ENCODE data around the gene ZNF776. TPM values are rescaled to one million over a fixed set of nuclear protein-coding genes. Genes with fewer than 3 reads are reported as not detected.
"Not testable (repeated sequence)": the region's sequence is repeated elsewhere in the genome, so short reads cannot be mapped to it uniquely, and the experiment has no call there.

ZNF776 gene
- total RNA-seq, 1 donor from 2014 or later, result 18.5 TPM

- no peak for DNase-seq (ENCODE audit: low read depth)
Observed at GRCh38 chr19:57778336-57778735, 31.7 kb downstream of the ZNF776 start.

DNA sequence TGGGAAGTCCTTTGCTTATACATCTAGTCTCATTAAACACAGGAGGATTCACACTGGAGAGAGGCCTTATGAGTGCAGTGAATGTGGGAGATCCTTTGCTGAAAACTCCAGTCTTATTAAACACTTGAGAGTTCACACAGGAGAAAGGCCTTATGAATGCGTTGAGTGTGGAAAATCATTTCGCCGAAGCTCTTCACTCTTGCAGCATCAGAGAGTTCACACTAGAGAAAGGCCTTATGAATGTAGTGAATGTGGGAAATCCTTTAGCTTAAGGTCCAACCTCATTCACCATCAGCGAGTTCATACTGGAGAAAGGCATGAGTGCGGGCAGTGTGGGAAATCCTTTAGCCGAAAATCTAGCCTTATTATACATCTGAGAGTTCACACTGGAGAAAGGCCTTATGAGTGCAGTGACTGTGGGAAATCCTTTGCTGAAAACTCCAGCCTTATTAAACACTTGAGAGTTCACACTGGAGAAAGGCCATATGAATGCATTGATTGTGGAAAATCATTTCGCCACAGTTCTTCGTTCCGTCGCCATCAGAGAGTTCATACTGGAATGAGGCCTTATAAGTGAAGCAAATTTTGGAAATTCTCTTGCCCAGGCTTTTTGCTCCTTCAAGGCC lies 32.7 kb downstream of the ZNF776 start:
- no peak for DNase-seq (ENCODE audit: low read depth)

DNA sequence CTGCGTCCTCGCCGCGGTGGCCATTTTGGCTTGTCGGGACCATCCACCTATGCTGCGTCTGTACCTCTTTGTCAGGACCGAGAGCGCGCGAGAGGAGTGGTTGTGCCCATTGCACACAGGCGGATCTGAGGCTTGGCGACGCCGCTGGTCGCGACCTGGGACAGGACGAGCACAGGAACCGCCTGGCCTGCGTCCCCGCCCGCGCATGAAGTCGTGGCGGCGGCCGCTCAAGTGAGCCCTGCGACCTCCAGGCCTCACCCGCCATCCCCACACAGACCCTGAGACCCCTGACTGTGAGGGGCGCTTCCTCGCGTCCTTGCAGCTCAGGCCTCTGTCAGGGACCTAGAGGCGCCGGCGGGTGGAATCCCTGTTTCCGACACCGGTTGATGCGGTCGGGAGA lies 39.7 kb downstream of the ZNF776 start:
- DNase-seq (ENCODE audit: low read depth), result no peak

DNA sequence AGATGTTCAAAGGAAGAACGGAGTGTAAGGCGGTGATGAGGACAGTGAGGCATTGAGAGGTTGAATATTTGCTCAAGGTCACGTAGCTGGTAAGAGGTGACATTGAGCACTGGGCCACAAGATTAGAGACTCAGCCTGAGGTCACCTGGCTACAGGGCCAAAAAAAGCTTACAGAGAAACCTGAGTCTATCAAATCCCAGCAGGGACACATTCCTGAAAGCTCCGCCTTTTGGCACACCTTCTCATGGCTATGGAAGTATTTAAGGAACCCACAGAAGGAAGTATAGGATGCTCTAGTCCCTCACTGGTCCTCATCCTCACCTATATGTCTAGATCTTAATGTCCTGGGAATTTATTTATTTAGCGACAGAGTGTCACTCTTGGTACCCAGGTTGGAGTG lies 40.3 kb downstream of the ZNF776 start:
- DNase-seq (ENCODE audit: low read depth), result no peak

GRCh38 chr19:57788114-57788692 lies 41.6 kb downstream of the ZNF776 start:
- DNase-seq (ENCODE audit: low read depth), result no peak

- DNase-seq (ENCODE audit: low read depth), result no peak
Observed at GRCh38 chr19:57789288-57789687, 42.7 kb downstream of the ZNF776 start.

- DNase-seq (ENCODE audit: low read depth), result not testable (repeated sequence)
Observed at GRCh38 chr19:57796580-57796979, 50.0 kb downstream of the ZNF776 start.

DNA sequence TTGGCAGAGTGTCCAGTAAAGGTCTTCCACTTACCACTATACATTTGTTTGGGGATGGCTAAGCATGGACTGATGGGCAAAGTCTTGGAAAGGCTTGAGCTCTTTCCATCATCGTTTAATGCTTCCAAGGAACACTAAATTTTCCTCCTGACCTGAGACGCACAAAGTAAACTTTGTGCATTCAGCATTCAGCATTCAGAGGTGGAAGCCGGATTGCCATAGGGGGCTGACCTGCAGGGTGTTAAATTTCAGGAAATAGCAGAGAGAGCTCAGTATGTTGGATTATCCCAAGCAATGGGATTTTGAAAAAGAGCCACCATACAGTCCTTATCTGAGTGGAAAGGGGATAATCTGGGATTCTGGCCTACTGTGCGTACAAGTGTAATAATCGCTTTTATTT lies 54.1 kb downstream of the ZNF776 start:
- DNase-seq (ENCODE audit: low read depth), result no peak

- no peak for DNase-seq (ENCODE audit: low read depth)
Observed at GRCh38 chr19:57802269-57802668, 55.7 kb downstream of the ZNF776 start.

DNA sequence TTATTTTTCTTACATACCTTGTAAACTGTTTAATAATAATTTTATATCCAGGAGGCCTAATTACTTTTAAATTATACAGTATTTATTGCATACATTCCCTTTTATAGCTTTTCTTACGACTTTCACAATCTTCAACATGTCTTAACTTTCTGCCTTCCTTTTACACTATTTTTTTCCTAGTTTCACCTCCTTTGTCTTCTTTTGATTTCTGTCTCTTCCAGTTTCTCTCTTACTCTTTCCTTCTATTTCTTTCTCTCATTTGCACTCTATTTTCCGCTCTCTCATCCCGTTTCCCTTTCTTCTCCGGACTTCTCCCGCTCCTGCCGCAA lies 56.6 kb downstream of the ZNF776 start:
- no peak for DNase-seq (ENCODE audit: low read depth)

GRCh38 chr19:57803594-57804325 lies 57.1 kb downstream of the ZNF776 start:
- DNase-seq (ENCODE audit: low read depth), result peak; percentile 87

GRCh38 chr19:57807541-57807940 lies 60.9 kb downstream of the ZNF776 start:
- no peak for DNase-seq (ENCODE audit: low read depth)

Other genes starting within 250 kb of the ZNF776 start
- 18.9 and 22.1 TPM in 2 replicates for gene ZNF773, start 246.9 kb upstream of the ZNF776 start, total RNA-seq
- 7.5 and 9.2 TPM in 2 replicates for gene ZNF549, start 219.5 kb upstream of the ZNF776 start, total RNA-seq
- gene ZNF550, start 187.0 kb upstream of the ZNF776 start, total RNA-seq, result 5.2 and 8.4 TPM in 2 replicates
- gene ZNF416, start 167.9 kb upstream of the ZNF776 start, total RNA-seq, result 4.3 and 6.4 TPM in 2 replicates
- 5.0 and 8.3 TPM in 2 replicates for gene ZIK1, start 162.7 kb upstream of the ZNF776 start, total RNA-seq
- gene ZNF530, start 146.9 kb upstream of the ZNF776 start, total RNA-seq, result 3.8 and 11.8 TPM in 2 replicates
- 15.6 and 23.8 TPM in 2 replicates for gene ZNF134, start 132.6 kb upstream of the ZNF776 start, total RNA-seq
- gene ZNF211, start 113.6 kb upstream of the ZNF776 start, total RNA-seq, result 7.8 and 17.2 TPM in 2 replicates
- gene ZSCAN4, start 77.9 kb upstream of the ZNF776 start, total RNA-seq, result not detected in 2 replicates
- gene ZNF551, start 64.8 kb upstream of the ZNF776 start, total RNA-seq, result 6.8 and 8.6 TPM in 2 replicates
- gene ZNF154, start 37.6 kb upstream of the ZNF776 start, total RNA-seq, result 1.7 and 4.2 TPM in 2 replicates
- gene ZNF671, start 19.2 kb upstream of the ZNF776 start, total RNA-seq, result 5.9 and 10.5 TPM in 2 replicates
- gene ZNF586, start 22.9 kb downstream of the ZNF776 start, total RNA-seq, result 16.2 and 18.1 TPM in 2 replicates
- 11.8 and 17.7 TPM in 2 replicates for gene ZNF552, start 68.1 kb downstream of the ZNF776 start, total RNA-seq
- gene ZNF587B, start 83.5 kb downstream of the ZNF776 start, total RNA-seq, result 29.9 and 35.1 TPM in 2 replicates
- 29.0 and 75.3 TPM in 2 replicates for gene ZNF587, start 103.0 kb downstream of the ZNF776 start, total RNA-seq
- gene ZNF814, start 142.2 kb downstream of the ZNF776 start, total RNA-seq, result 5.2 and 8.7 TPM in 2 replicates
- gene ZNF417, start 169.8 kb downstream of the ZNF776 start, total RNA-seq, result 8.3 and 28.5 TPM in 2 replicates
- 3.6 and 7.2 TPM in 2 replicates for gene ZNF418, start 188.6 kb downstream of the ZNF776 start, total RNA-seq
- gene ZNF256, start 200.9 kb downstream of the ZNF776 start, total RNA-seq, result 3.5 and 6.8 TPM in 2 replicates
- 0.15 TPM in 1 of 2 replicates, not detected in the other for gene C19orf18, start 227.7 kb downstream of the ZNF776 start, total RNA-seq

Data from renal cortical epithelial cell (primary cell).